ENCODE results near the gene ACER2. TPM values are rescaled to one million over a fixed set of nuclear protein-coding genes. Genes with fewer than 3 reads are reported as not detected.

ACER2 gene
- total RNA-seq, 2 donors from 2014 or later = 2.3 to 2.4 TPM

DNA sequence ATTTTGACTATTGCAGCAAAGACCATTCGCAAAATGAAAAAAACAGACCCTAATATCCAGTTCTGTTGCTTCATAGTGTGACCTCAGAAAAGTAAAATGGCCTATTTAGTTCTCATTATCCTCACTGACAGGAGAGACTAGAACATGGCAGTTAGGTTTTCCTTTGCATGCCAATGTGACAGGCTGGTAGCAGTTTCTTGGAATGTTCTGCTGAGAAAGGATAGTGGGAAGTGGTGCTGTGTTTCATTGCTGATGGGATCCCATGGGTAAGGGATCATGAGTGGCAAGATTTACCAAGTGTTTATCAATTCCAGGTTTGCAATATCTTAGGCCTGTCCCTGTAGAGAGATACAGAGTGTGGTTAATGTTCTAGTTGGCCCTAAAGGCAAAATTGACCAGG is 88.5 kb downstream of the ACER2 start:
- WGBS, 2 experiments (ENCODE audit: insufficient coverage in 1 of 2, insufficient read length in 1 of 2) = 94 to 100% methylated on average over 1 of the region's 1 CpG
- TF ChIP-seq CTCF (conservative IDR thresholded peaks at IDR 0.05) = no peak
- Mint-ChIP-seq H3K27me3 (ENCODE audit: insufficient read depth) (peaks cover 22% of the 10 kb centered on the region), H3K4me1 (peaks cover 3% of the 10 kb centered on the region), H3K4me3 (no peak overlapping the region), H3K36me3 (ENCODE audit: low read depth) (no peaks in the 10 kb centered on the region), H3K9me3 (peaks cover 11% of the 10 kb centered on the region), H3K27ac (no peak overlapping the region)
- H3K27me3 ChIP-seq (ENCODE audit: control insufficient read depth, insufficient read depth, low read length, poor library complexity, severe bottlenecking) = peaks cover 9% of the 10 kb centered on the region
- no peaks in the 10 kb centered on the region for H3K36me3 ChIP-seq (ENCODE audit: control insufficient read depth, insufficient read depth, low read length)
- no peak overlapping the region for H3K9ac ChIP-seq (ENCODE audit: extremely low read depth, low read length, poor library complexity, severe bottlenecking)
- peaks cover 4% of the 10 kb centered on the region for H3K4me1 ChIP-seq (ENCODE audit: control insufficient read depth, insufficient read depth, low read length)
- no peak overlapping the region for H3K27ac ChIP-seq (ENCODE audit: low read depth, low read length)
- no peaks in the 10 kb centered on the region for H3K9me3 ChIP-seq (ENCODE audit: control insufficient read depth, low read length)
- no peak overlapping the region for H3K4me3 ChIP-seq (ENCODE audit: low read length)
- no peak for DNase-seq

DNA sequence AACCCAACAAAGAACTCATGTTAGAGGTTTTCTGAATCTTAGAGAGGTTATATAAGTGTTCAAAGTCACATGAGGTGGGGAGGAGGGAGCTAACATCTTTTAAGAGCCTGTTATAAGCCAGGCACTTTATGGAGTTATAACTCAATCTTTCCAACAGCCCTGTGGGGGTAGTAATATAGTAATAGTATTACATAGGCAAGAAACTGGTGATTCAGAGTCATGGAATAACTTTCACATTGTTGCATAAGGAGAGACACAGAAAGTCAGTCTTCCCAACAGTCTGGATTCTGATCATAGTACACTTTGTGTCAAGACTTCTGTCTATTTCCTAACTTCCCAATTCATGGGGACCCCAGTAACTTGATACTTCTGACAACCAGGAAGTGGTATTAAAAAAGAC is 89.2 kb downstream of the ACER2 start:
- no peak overlapping the region for H3K27ac Mint-ChIP-seq
- no peak for DNase-seq
- no peaks in the 10 kb centered on the region for H3K36me3 Mint-ChIP-seq (ENCODE audit: low read depth)
- H3K9ac ChIP-seq (ENCODE audit: extremely low read depth, low read length, poor library complexity, severe bottlenecking) = no peak overlapping the region
- H3K27ac ChIP-seq (ENCODE audit: low read depth, low read length) = no peak overlapping the region
- H3K27me3 ChIP-seq (ENCODE audit: control insufficient read depth, insufficient read depth, low read length, poor library complexity, severe bottlenecking) = peaks cover 9% of the 10 kb centered on the region
- no peak overlapping the region for H3K4me3 Mint-ChIP-seq
- TF ChIP-seq CTCF (conservative IDR thresholded peaks at IDR 0.05) = no peak
- H3K9me3 ChIP-seq (ENCODE audit: control insufficient read depth, low read length) = no peaks in the 10 kb centered on the region
- H3K4me1 ChIP-seq (ENCODE audit: control insufficient read depth, insufficient read depth, low read length) = peaks cover 4% of the 10 kb centered on the region
- H3K9me3 Mint-ChIP-seq = peaks cover 11% of the 10 kb centered on the region
- H3K4me1 Mint-ChIP-seq = peaks cover 3% of the 10 kb centered on the region
- no peaks in the 10 kb centered on the region for H3K36me3 ChIP-seq (ENCODE audit: control insufficient read depth, insufficient read depth, low read length)
- H3K4me3 ChIP-seq (ENCODE audit: low read length) = no peak overlapping the region
- H3K27me3 Mint-ChIP-seq (ENCODE audit: insufficient read depth) = peaks cover 26% of the 10 kb centered on the region

Other genes starting within 250 kb of the ACER2 start
- 10 to 100 TPM; 25.4 to 27.2 TPM for gene DENND4C, start 178.3 kb upstream of the ACER2 start, total RNA-seq
- gene RPS6, start 28.8 kb upstream of the ACER2 start, total RNA-seq = 1,000 to 10,000 TPM; 1,918 to 2,261 TPM